Renal pelvis (tissue), 4 donors: ENCODE data around the gene OTUB2. TPM values are rescaled to one million over a fixed set of nuclear protein-coding genes. Genes with fewer than 3 reads are reported as not detected.
"Not testable (repeated sequence)": the region's sequence is repeated elsewhere in the genome, so short reads cannot be mapped to it uniquely, and the experiment has no call there.

Experiments
- DNase-seq: peaks from one replicate; pipeline ENCODE4 v3.0.0-alpha.2; 2013
- polyA plus RNA-seq, 3 donors: library from polyadenylated mRNA; unstranded; fragments of 120-200 nt; gene quantifications; one replicate each; pipeline ENCODE4 v1.2.1, GENCODE V29; 2013; ENCODE audit not compliant: insufficient read length in 3 of 3

OTUB2 gene
- polyA plus RNA-seq, 3 donors, result 4.2 to 4.7 (median 4.7) TPM

DNA sequence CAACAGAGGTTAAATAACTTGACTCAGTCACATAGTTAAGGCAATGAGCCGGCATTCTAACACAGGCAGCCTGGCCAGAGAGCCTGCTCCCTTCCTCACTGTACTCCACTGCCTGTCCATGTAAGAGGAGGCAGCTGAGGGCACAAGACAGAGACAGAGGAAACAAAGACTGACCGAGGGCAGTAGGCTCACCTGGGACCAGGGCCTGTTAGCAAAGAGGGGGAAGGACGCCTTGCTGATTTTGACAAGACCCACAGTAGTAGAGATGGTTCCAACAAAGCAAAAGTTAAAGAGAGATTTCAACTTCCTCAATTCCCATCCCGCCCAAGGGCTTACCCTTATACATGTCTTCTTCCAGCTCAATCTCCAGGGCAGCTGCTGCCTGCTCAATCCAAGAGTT lies 26.5 kb downstream of the OTUB2 start:
- DNase-seq, result no peak

DNA sequence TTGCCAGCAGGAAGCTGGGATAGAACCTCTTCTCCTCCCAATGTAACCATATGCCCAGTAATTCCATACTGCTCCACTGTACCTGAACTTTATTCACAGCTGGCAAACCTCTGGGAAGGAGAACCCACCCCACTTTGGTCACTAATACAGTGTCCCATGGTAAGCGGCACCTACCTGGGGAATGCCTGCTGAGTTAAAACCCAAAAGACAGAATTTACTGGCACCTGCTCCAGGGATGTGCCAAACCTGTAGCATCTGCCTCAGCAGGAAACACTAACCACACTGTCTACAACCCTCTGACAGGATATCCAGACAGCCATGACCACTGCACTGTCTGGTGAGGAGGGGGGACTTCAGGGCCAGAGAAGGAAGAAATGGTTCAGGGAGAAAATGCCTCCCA lies 28.3 kb downstream of the OTUB2 start:
- DNase-seq, result no peak

DNA sequence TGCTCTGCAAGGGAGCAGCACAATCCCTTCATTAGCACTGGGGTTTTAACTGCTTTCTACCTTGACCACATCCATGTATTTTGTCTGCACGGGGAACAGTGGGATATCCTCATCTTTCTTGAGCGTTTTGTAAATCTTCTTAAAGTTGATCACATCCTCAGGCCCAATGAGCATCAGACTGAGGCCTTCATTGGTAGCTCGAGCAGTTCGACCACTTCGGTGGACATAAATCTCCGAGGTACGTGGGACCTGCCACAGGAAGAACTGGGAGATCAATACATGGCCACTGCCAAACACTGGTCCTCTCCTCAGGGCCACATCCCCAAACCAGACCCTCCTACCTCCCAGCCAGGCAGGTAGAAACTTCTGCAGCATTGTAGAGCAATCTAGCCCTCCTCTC lies 28.8 kb downstream of the OTUB2 start:
- DNase-seq, result no peak

DNA sequence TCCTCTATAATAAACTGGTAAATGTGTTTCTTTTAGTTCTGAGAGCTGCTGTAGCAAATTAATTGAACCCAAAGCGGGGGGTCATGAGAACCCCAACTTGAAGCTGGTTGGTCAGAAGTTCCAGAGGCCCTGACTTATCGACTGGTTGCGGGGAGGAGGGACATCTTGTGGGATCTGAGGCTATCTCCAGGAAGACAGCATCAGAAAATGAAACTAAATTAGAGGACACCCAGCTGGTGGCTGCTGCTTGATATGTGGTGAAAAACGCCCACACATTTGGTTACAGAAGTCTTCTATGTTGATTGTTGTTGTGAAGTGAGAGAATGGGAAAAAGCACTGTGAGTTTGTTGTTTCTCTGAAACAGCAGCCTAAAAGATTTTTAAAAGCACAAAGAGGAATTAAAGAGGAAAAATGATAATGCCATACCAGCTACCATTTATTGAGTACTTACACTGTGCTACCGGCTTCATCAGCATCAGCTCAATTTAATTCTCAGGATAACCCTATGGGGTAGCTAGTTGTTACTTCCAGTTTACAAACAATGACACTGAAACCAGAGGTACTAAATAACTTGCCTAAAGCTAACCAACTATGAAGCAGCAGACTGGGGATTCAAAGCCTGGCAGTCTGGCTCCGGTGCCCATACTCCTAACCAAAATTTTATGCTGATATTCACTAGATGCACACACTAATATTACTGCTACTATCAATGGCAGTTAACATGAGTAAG lies 30.6 kb downstream of the OTUB2 start:
- DNase-seq, result peak; percentile 42

DNA sequence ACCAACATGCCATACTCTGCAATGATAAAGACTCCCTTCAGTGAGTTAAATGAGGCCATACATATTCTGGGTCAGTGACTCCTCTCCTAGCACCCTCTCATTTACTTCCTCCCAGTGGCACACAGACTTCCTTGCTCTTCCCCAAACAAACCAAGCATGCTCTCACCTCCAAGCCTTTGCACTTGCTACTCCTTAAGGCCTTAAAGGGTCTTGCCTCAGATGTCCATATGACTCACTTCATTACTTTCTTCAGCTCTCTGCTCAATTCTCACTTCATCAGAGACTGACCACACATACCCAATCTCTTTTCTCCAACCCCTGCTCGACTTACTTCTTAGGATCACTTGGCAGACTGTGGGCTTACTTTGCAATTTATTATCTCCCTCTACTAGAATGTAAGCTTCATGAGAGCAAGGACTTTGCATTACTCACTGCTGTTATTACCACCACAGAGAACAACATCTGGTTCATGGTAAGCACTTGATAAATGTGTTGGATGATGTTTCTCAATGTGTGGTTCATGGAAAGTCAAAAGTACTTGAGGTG lies 32.1 kb downstream of the OTUB2 start:
- DNase-seq, result no peak

DNA sequence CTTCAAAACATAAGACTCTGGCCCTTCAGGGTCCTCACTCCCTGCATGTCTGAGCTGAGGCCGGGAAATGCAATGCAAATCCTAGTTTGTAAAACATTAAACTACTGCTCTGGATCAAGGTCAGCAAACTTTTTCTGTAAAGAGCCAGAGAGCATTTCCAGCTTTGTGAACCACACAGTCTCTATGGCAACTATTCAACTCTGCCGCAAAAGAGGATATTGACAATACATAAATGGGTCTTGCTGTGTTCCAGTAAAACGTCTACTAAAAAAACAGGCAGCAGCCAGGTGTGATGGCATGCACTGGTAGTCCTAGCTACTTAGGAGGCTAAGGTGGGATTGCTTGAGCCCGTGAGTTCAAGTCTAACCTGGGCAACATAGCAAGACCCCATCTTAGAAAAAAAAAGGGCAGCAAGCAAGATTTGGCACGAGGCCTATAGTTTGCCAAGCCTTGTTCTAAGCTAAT lies 32.6 kb downstream of the OTUB2 start:
- DNase-seq, result no peak

DNA sequence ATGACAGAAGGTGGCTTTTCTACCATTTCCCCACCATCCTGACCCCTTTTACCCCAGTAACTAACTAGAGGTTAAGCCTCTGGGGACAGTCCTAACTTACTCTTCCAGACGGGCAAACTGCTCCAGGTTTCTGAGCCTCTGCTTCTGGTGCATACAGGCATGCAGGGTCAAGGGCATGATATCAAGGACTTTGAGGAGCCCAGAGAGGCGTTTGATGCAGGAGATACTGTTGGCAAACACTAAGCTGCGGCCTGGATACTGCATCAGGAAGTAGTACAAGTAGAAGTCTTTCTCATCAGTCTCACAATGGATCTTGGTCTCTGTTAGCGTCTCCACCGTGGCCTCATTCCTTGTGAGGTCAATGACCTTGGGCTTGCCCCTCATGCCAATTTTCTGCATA lies 33.9 kb downstream of the OTUB2 start:
- no peak for DNase-seq

DNA sequence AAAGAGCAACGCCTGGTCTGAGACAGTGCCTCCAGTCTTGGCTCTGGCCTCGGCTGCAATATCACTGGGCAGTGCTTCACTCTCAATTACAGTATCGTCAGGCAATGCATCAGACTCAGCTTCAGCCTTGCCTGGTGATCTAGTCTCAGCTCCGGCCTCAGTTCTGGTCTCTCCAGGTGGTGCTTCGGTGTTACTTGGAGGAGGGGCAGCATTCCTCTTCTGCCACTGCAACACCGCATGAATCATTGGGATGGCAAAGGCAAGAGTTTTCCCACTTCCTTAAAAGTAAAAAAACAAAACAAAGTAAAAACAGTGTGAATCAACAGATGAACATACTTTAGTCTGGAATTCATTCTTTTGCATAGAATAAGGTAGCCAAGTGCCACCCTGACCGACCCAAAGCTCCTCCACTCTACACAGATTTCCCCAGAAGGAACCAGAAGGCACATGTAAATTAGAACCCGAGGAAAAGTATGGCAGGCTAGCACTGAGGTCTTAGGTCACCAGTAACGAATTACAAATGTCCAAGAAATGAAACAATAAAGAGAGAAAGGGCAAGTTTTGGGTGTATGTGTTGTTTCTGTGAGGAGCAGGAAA lies 36.3 kb downstream of the OTUB2 start:
- no peak for DNase-seq

DNA sequence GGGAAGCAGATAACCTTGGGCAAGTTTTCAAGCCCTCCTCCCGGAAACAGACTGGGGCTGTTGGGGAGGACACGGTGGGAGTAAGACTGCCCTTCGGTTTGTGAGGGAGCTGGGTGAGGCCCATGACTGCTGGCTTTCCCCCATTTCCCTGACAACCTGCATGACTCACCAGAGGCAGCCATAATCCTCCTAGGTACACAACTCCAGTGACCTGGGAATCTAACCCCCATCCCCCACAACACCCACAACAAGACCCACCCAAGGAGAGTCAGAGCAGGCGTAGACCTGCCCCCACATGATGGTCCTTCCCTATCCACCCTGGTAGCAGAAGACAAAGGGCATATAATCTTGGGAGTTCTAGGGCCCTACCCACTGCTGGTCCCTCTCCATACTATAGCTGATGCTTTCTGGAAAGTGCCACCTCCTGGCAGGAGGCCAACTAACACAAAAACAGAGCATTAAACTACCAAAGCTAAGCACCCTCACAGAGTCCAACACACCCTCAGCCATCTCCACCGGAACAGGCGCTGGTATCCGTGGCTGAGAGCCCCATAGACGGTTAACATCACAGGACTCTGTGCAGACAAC lies 40.0 kb downstream of the OTUB2 start:
- no peak for DNase-seq

DNA sequence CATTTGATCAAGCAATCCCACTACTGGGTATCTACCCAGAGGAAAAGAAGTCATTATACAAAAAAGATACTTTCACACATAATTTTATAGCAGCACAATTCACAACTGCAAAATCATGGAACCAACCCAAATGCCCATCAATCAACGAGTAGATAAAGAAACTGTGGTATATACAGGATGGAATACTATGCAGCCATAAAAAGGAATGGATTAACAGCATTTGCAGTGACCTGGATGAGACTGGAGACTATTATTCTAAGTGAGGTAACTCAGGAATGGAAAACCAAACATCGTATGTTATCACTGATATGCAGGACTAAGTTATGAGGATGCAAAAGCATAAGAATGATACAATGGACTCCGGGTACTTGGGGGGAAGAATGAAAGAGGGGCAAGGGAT lies 45.9 kb downstream of the OTUB2 start:
- DNase-seq, result not testable (repeated sequence)

DNA sequence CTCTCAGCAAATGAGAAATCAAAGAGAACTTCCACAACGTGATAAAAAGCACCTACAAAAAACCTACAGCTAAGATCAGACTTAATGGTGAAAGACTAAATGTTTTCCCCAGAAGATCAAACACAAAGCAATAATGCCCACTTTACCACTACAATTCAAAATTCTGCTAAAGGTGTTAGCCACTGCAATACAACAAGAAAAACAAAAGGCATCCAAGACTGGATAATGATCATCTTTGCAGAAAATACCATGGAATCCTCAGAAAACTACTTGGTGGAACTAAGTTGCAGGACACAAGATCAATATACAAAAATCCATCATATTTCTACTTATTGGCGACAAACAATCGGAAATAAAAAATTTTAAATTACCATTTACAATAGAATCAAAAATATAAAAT lies 48.4 kb downstream of the OTUB2 start:
- DNase-seq, result no peak

DNA sequence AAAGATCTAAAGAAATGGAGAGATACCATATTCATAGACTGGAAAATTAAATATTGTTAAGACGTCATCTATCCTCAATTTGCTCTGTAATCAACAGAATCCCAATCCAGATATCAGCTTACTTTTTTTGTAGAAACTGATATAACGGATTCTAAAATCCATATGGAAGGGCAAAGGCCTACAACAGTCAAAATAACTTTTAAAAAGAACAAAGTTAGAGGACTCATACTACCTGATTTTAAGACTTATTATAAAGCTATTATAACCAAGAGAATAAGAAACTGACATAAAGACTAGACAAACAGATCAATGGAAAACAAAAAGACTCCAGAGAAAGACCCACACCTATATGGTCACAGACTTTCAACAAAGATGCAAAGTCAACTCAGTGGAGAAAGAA lies 48.9 kb downstream of the OTUB2 start:
- DNase-seq, result no peak

DNA sequence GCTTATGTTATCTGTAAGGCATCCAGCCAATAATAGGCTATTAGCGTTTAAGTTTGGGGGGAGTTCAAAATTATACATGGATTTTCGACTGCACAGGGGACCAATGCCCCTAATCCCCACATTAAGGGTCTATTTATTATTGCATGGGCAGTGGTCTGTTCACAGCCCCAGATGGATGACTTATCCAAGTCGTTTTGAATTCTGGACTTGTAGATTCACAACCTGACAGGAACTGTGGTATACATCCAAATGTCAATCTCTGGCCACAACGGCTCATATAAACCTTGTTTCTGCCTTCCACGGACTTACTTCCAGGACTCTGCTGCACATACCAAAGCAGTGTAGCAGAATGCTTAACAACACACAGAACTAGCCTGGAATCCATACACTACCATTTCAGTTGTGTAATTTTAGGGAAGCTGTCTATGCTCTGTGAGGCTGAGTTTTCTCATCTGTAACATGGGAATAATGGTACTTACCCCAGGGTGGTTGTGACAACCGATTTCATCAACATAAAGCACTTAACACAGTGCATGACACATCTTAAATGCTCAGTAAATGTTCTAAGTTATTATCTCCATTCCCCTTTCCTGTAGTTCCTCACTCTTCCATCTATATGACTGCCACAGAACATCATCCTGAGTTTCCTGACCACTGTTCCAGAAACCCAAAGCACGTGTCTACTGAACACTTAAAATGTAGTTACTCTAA lies 51.1 kb downstream of the OTUB2 start:
- no peak for DNase-seq

DNA sequence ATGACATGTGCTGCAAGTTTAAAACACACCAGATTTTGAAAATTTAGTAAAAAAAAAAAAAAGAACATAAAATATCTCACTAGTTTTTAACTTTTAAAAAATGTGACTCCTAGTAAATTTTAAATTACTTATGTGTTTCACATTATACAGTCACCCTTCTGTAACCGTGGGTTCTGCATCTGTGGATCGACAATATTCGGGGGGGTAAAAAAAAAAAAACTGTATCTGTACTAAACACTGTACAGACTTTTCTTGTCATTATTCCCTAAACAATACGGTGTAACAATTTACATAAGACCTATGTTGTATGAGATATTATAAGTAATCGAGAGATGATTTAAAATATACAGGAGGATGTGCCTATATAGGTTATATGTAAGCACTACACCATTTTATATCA lies 51.7 kb downstream of the OTUB2 start:
- DNase-seq, result no peak

DNA sequence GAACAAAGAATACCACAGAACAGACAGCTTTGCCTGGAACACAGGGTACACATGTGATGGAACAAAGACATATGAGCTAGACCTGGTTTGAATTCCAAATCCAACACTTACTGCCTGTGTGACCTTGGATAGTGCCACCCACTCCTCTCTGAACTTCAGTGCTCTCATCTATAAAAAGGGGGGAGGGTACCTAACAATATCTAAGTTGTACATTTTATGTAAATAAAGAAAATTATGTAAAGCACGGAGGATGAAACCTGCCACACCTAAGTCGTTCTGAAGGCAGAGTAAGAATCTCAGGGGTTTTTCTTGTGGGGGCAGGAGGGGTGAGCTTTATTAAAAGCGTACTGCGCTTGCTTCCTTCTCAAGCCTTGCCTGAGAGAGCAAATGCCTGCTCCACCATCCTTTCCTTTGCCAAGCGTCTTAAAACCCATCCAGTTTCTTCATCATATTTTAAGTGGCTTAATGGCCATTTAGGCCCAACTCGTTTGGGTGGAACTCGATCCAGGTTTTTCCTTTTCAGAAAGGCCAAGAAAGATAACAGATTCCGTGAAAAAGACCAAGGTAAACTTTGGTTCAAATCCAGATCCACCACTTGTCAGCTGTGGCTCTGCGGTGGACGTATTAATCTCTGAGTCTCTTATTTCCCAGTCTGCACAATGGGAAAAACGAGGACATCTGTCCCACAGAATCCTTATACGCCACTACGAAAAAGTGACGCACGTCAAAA lies 53.9 kb downstream of the OTUB2 start:
- DNase-seq, result no peak

DNA sequence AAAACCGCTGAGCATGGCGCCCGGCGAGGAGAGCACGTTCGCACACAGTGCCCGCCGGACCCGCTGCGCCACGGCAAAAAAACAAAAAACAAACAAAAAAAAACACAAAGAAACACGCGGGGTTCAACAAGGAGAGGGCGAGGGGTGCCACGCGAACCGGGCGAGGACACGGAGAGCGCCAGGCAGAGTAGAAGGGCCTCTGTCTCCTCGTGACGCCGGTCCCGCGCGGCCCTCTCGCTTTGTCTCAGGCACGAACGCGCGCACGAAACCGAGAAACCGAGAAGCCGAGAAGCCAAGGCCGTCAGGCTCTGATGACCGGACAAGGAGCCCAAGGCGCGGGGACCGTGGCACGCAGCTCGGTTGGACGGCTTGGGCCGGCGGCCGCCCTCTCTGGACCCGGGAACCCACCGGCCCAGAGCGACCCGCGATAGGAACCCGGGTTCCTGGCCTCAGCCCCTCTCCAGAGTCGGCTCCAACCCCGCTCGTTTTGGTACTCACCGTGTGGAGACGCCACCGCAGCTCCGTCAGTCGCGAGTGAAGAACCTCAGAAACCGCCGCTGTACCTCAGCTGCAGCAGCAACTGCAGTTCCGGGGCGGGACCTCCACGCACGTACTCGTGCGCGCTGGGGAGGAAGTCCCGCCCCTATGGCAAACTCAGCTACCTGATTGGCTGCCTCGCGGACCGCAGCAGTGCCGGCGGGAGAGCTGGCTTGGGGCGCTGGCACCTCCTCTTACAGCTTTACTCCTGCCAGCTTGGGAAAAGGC lies 54.7 kb downstream of the OTUB2 start, which contains the start of the genes DDX24 and IFI27L1:
DDX24 (minus strand) TSS at position 582 of the 765 bp plus-strand sequence. CDS start 1,460 bp downstream, outside the sequence.
IFI27L1 (plus strand) TSS at position 690 of the 765 bp plus-strand sequence. CDS start 15,628 bp downstream, outside the sequence.
- peak; percentile 93 for DNase-seq

DNA sequence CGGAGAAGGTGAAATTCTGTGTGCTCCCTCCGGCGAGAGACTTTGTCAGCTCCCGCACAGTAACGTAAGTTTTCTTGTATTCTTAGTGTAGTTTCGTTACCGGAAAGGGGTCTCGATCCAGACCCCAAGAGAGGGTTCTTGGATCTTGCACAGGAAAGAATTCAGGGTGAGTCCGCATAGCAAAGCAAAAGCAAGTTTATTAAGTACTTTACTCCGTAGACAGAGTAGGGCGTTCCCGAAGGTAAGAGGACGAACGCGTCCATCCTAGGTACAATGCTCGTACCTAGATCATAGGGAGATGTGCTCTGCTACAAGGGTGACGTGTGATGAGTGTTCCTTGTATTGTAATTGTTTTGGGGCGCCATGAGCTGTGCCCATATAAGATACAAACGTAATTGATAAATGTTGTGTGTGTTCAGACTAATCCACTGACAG lies 55.3 kb downstream of the OTUB2 start:
- DNase-seq, result no peak

DNA sequence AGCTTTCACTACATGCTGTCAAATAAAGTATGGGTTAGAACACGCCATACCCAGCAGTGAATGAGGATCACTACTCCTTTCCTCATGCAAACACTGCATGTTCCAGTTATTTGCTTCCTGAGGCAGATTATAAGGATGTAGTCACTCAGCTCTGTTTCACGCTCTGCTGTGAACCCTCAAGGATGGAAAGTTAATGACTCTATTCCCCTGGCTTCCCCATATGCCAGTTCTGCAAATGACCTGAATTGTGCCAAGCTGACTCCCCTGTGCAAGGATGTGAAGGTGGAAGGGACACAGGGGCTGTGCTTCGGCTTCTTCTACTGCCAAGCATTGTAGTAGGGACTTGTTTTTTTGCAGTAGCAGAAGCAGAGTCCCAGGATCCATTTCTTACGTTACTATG lies 61.8 kb downstream of the OTUB2 start:
- DNase-seq, result no peak

DNA sequence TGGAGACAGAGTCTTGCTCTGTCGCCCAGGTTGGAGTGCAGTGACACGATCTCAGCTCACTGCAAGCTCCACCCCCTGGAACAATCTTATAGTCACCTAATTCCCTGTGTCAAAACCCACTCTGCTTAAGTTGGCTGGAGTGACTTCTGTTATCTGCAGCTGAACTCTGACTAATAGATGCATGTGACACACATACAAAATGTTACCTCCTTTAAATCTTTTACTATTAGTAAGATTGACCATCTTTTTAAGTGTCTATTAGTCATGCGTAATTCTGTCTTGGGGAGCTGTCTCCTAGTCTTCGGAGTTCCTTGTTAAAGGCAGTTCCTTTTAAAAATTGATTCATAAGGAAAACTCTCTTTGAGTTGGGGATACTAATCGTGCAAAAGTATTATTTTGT lies 62.4 kb downstream of the OTUB2 start:
- no peak for DNase-seq

DNA sequence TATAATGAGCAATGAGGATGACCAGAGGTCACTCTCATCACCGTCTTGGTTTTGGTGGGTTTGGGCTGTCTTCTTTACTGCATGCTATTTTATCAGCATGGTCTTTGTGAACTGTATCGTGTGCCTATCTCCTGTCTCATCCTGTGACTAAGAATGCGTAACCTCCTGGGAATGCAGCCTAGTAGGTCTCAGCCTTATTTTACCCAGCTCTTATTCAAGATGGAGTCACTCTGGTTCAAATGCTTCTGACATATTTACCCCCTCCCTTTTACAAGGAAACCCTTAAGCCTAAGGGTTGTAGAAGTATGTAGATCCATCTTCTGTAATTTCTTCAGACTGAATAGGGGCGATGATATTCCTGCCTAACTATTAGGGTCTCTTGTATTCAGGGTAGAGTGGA lies 63.3 kb downstream of the OTUB2 start:
- DNase-seq, result no peak

DNA sequence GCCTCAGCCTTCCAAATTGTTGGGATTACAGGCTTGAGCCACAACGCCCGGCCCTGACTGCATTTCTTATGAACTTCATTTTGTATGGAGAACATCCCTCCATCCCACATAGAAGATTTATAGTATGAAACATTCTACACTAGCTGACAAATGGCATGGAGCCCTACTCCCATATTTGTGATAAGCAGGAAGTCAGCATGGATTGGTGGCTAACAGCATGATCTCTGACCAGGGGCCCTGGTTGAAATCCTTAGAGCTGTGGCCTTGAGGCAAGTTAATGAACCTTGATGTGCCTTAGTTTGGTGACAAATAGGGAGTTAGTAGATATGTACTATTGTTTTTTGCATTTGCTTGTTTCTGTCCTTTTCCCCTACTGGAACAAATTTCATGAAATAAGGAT lies 67.3 kb downstream of the OTUB2 start:
- DNase-seq, result no peak
